Muscle of arm (tissue), 12 donors: ENCODE data around the gene PRODH2. TPM values are rescaled to one million over a fixed set of nuclear protein-coding genes. Genes with fewer than 3 reads are reported as not detected.
"Not testable (repeated sequence)": the region's sequence is repeated elsewhere in the genome, so short reads cannot be mapped to it uniquely, and the experiment has no call there.

Source experiments
- DNase-seq: peaks from one replicate; pipeline ENCODE4 v3.0.0-alpha.2; 2013
- polyA plus RNA-seq, 12 donors: library from polyadenylated mRNA; unstranded; fragments of 120-200 nt; gene quantifications; one replicate each; pipeline ENCODE4 v1.2.1, GENCODE V29; 2013; ENCODE audit not compliant: insufficient read length in 12 of 12

Gene PRODH2
- polyA plus RNA-seq, 12 donors: 0.80 TPM; not detected in 11

DNA sequence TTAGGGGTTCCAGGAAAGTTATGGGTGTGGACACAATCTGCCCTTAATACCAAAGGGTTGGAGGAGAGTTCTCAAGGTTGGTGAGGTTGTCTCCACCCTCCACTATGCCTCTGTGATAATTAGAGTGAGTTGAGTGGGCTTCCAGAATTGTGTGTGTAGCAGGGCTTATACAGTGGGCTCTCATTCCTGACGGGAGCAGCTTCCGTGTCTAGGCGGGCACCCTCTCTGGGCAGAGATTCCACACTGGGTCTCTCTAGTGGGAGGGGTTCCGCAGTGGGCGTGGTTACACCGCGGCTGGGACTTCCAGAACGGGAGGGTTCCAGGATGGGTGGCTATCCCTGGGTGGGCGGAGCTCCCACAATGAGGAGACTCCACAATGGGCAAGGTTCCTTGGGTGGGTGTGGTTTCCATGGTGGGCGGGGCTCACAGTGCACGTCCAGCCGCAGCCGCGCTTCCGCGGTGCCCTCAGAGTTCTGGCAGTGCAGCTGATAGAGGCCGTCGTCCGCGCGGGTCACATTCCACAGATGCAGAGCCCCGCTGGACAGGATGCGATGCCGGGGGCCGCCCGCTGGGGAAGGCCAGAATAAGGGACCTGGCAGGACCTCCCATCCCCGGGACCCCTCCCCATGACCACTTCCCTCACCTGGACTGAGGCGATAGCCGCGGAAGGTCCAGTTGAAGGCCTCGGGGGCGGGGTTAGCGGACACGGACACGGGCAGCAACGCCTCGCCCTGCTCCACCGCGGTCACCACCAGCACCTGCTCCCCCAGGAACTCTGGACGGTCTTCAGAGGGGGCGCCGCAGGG, 31.2 kb upstream of the PRODH2 start:
- DNase-seq: no peak

- no peak for DNase-seq
Measured at GRCh38 chr19:35842666-35843272, 30.1 kb upstream of the PRODH2 start.

DNA sequence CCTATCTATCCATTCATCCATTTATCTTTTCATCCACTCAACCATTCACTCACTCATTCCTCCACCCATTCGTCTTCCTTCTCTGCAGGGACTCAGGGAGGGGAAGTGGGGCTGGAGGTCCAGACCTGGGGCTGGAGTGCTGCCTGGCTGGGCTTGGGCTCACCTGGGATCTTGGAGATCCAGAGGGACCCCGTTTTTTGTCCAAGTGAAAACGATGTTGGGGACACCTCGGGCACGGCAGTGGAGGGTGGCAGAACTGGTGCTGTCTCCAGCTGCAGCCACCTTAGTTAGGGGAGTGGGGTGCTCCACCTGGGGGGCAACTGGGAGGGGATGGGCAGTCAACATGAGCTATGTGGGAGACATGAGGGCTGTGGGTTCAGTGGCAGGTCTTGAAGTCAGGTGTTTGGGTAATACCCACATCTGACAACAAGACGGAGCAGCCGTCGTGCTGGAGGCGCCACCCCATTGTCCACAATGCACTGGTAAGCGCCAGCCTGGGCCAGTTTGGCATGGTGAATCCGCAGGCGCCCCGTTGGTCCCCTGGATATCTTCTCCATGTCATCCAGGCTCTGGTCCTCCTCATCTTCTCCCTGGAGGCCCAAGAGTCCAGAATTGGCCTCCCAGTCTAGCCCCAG, 29.4 kb upstream of the PRODH2 start:
- no peak for DNase-seq

GRCh38 chr19:35836096-35836495, 23.5 kb upstream of the PRODH2 start:
- not testable (repeated sequence) for DNase-seq

GRCh38 chr19:35833972-35834371, 21.3 kb upstream of the PRODH2 start:
- DNase-seq: no peak

GRCh38 chr19:35832054-35832453, 19.4 kb upstream of the PRODH2 start:
- DNase-seq: no peak

GRCh38 chr19:35830986-35831385, 18.3 kb upstream of the PRODH2 start:
- no peak for DNase-seq

GRCh38 chr19:35828692-35829301, 16.2 kb upstream of the PRODH2 start:
- DNase-seq: peak; percentile 82

DNA sequence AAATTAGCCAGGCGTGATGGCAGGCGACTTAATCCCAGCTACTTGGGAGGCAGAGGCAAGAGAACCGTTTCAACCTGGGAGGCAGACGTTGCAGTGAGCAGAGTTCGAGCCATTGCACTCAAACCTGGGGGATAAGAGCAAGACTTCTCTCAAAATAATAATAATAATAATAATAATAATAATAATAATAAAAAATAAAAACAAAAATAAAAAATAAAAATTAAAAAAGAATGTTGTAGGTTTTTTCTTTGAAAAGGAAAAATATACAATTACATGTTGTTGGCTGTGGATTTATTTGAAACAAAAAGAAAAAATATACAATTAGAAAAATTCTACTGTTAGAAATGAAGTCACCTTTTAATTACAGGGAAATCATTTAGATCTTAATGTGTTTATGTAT, 11.5 kb upstream of the PRODH2 start:
- no peak for DNase-seq

GRCh38 chr19:35822579-35822978, 9.9 kb upstream of the PRODH2 start:
- DNase-seq: no peak

DNA sequence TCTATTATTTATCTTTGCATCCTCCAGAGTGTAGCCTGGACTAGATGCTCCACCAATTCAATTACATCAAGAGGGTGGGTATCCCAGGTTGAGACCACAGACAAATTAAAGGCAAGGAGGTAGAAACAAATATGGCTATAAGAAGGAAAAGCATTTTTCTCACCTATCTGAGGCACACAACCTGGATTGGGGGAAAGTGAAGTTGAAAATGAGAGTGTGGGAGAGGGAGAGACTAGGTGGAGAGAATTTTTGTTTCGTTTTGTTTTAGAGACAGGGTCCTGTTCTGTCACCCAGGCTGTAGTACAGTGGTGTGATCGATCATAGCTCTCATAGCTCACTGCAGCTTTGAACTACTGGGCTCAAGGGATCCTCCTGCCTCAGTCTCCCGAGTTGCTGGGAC, 5.8 kb upstream of the PRODH2 start:
- no peak for DNase-seq

- DNase-seq: no peak
Measured at GRCh38 chr19:35816846-35817245, 4.2 kb upstream of the PRODH2 start.

GRCh38 chr19:35816262-35816661, 3.6 kb upstream of the PRODH2 start:
- DNase-seq: no peak

GRCh38 chr19:35813043-35813890, 622 bp upstream of the PRODH2 start:
- DNase-seq: no peak

DNA sequence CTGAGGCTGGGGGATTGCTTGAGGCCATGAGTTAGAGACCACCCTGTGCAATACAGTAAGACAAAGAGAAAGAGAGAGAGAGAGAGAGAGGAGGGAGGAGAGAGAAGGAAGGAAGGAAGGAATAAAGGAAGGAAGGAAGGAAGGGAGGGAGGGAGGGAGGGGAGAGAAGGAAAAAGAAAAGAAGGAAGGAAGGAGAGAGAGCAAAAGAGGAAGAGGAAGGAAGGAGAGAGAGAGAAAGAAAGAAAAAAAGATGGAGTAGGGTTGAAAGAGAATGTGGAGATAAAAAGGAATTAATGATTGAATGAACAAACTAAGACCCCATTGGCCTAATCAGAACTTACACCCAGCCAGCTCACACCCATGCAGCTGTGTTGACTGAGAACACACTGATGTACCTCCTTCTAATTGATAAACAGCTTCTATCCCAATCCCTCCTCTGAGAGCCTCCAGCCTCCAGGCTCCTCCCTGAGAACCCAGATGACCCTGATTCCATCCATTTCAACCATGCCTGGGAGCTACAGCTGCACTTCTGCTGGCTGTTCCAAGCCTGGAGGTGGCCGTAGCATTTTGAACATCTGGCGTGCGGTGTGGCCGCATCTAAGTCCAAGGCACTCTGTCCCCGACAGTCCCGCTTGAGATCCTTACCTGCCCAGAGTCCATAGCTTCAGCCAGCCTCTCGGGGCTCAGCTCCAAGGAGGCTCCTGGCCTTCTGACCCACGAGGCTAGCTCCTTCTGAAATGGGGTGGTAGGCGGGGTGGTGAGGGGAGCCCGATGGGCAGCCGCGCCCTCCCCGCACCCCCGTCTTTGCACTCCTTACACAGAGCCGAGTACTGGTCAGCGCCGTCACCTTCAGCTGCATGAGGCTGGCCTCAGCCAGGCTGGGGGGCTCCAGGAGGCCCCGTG, 1.1 kb downstream of the PRODH2 start:
- no peak for DNase-seq

- no peak for DNase-seq
Measured at GRCh38 chr19:35807633-35808032, 5.0 kb downstream of the PRODH2 start.

- DNase-seq: no peak
Measured at GRCh38 chr19:35806597-35806996, 6.0 kb downstream of the PRODH2 start.

GRCh38 chr19:35805526-35806102, 7.0 kb downstream of the PRODH2 start:
- DNase-seq: peak; percentile 13

DNA sequence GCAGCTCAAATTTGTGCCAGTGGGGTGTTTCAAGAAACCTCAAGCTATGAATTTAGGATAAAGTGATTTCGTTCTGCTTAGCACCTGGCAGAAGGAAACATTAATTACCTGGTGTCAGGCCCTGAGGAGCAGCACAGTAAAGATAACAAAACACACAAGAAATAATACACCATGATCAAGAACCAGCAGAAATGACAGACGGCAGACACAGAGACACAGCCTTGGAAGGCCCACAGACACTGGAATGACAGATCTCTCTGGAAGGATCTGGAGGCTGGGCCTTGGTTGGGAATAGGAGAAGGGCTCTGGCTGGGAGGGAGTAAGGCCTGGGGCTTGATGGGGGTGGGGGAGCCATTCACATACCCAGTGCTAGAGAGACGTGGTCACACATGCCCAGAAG, 10.8 kb downstream of the PRODH2 start:
- no peak for DNase-seq

DNA sequence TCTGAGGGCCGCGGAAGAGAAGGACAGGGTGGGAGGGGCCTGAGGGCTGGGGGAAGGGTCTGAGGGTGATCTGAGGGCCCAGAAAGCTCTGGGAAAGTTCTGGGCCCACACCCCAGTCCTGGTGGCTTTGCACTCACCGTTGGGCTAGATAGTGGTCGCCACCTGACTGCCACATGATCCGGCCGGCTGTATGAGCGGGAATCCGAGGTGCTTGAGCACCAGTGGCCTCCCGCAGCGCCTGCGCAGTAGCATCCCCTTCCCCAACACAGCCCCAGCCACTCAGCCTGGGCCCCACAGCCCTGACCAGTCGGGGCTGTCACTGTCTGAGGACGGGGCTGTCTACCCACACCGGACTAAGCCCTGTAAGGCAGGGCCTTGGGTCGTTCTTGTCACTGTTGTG, 15.0 kb downstream of the PRODH2 start:
- DNase-seq: no peak
